NCI-H524 treated with DMSO at 0.1 percent for 48 hours (cell line): ENCODE measurements around the gene FOXP1.
"Not testable (repeated sequence)": the region's sequence is repeated elsewhere in the genome, so short reads cannot be mapped to it uniquely, and the experiment has no call there.

Experiments used
- DNase-seq: peaks from one replicate; lab custom pipeline; 2025; lab: John Stamatoyannopoulos, UW

FOXP1 gene

GRCh38 chr3:71530903-71531530, 52.5 kb downstream of the FOXP1 start:
- DNase-seq = no peak

GRCh38 chr3:71528816-71529215, 54.7 kb downstream of the FOXP1 start:
- no peak for DNase-seq

- not testable (repeated sequence) for DNase-seq
Observed at GRCh38 chr3:71526448-71526847, 57.1 kb downstream of the FOXP1 start.

GRCh38 chr3:71525391-71525790, 58.1 kb downstream of the FOXP1 start:
- no peak for DNase-seq

GRCh38 chr3:71524672-71525071, 58.9 kb downstream of the FOXP1 start:
- no peak for DNase-seq

GRCh38 chr3:71523628-71524027, 59.9 kb downstream of the FOXP1 start:
- DNase-seq = no peak

- no peak for DNase-seq
Observed at GRCh38 chr3:71521940-71522876, 61.3 kb downstream of the FOXP1 start.

GRCh38 chr3:71521021-71521352, 62.5 kb downstream of the FOXP1 start:
- no peak for DNase-seq

GRCh38 chr3:71520161-71521020, 63.1 kb downstream of the FOXP1 start:
- DNase-seq = no peak

- no peak for DNase-seq
Observed at GRCh38 chr3:71518089-71518488, 65.4 kb downstream of the FOXP1 start.

GRCh38 chr3:71517271-71517791, 66.2 kb downstream of the FOXP1 start:
- no peak for DNase-seq

- no peak for DNase-seq
Observed at GRCh38 chr3:71515636-71516365, 67.7 kb downstream of the FOXP1 start.

GRCh38 chr3:71514621-71515020, 68.9 kb downstream of the FOXP1 start:
- DNase-seq = no peak

- DNase-seq = no peak
Observed at GRCh38 chr3:71513515-71513914, 70.0 kb downstream of the FOXP1 start.

- DNase-seq = no peak
Observed at GRCh38 chr3:71513081-71513480, 70.4 kb downstream of the FOXP1 start.

GRCh38 chr3:71512544-71512943, 71.0 kb downstream of the FOXP1 start:
- no peak for DNase-seq

GRCh38 chr3:71512000-71512399, 71.5 kb downstream of the FOXP1 start:
- DNase-seq = peak; percentile 8

GRCh38 chr3:71511446-71511845, 72.1 kb downstream of the FOXP1 start:
- no peak for DNase-seq

- no peak for DNase-seq
Observed at GRCh38 chr3:71511037-71511436, 72.5 kb downstream of the FOXP1 start.

- no peak for DNase-seq
Observed at GRCh38 chr3:71510510-71510909, 73.0 kb downstream of the FOXP1 start.

- DNase-seq = no peak
Observed at GRCh38 chr3:71509066-71509465, 74.5 kb downstream of the FOXP1 start.
